ENCODE results near the gene SOST. TPM values are rescaled to one million over a fixed set of nuclear protein-coding genes. Genes with fewer than 3 reads are reported as not detected.

The SOST gene
- total RNA-seq, 4 donors from 2014 or later: not detected

GRCh38 chr17:43720311-43721060 is 38.1 kb downstream of the SOST start:
- peak overlapping the region; percentile 24 to 89 (median 62) for H3K4me3 ChIP-seq
- H3K27me3 ChIP-seq: peaks cover 5% of the 10 kb centered on the region
- H3K36me3 ChIP-seq: no peaks in the 10 kb centered on the region
- H3K4me1 ChIP-seq: peaks cover 0 to 5% (median 0%) of the 10 kb centered on the region in 4 donors
- WGBS, 2 donors (ENCODE audit: low coverage in 1 of 2): 0% methylated on average over 3 to 45 of the region's 64 CpGs
- DNase-seq: peak; percentile 84
- no peak for TF ChIP-seq CTCF (IDR thresholded peaks at IDR 0.05)
- TF ChIP-seq POLR2AphosphoS5 (IDR thresholded peaks at IDR 0.05): peak; percentile 69 to 81 (median 78)
- TF ChIP-seq POLR2A (IDR thresholded peaks at IDR 0.05): peak; percentile 70
- TF ChIP-seq EP300 (IDR thresholded peaks at IDR 0.05; ENCODE audit: low read depth): no peak
- in situ Hi-C loops (cut with MboI; ENCODE audit: low pct_ligation_motif_present in 1 of 4, low pct_unique_long_range_greater_than_20kb in 1 of 4, low sequenced_read_pairs in 3 of 4) (no loop called here), intact Hi-C loops (cut with DNase I; ENCODE audit: low total_unique reads) (no loop called here)
- H3K9me3 ChIP-seq: no peaks in the 10 kb centered on the region
- H3K27ac ChIP-seq: peak overlapping the region; percentile 88 to 95 (median 92)

DNA sequence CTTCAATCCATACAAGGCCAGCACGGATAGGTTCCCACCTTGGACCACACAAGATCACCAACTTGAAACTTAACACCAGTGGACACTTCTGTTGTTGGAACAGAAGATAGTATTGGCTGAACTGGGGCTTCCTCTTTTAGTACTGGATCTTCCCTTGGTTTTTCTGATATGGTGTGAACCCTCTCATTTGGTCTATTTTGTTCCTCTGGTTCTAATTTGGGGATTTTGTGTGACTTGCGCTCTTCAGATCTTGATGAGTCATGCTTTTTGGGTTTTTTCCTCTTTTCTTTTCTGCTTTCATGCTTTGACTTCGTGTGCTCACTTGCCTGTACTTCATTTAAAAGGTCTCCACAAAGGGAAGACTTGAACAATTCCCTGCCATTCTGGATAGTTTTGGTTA is 39.0 kb downstream of the SOST start:
- H3K4me3 ChIP-seq: no peak overlapping the region
- in situ Hi-C loops (cut with MboI; ENCODE audit: low pct_ligation_motif_present in 1 of 4, low pct_unique_long_range_greater_than_20kb in 1 of 4, low sequenced_read_pairs in 3 of 4): no loop called here
- peaks cover 14% of the 10 kb centered on the region for H3K27me3 ChIP-seq
- WGBS, 2 donors (ENCODE audit: low coverage in 1 of 2): 68 to 100% methylated on average over 3 of the region's 3 CpGs
- H3K9me3 ChIP-seq: no peaks in the 10 kb centered on the region
- H3K27ac ChIP-seq: peak overlapping the region in 2 of 4 donors; percentile 88 to 95
- H3K4me1 ChIP-seq: peaks cover 0 to 5% (median 0%) of the 10 kb centered on the region in 4 donors
- no peak for TF ChIP-seq EP300 (IDR thresholded peaks at IDR 0.05; ENCODE audit: low read depth)
- TF ChIP-seq POLR2AphosphoS5 (IDR thresholded peaks at IDR 0.05): no peak
- no peak for TF ChIP-seq POLR2A (IDR thresholded peaks at IDR 0.05)
- TF ChIP-seq CTCF (IDR thresholded peaks at IDR 0.05): no peak
- DNase-seq: no peak
- intact Hi-C loops (cut with DNase I; ENCODE audit: low total_unique reads): no loop called here
- no peaks in the 10 kb centered on the region for H3K36me3 ChIP-seq

GRCh38 chr17:43718544-43718943 is 40.0 kb downstream of the SOST start:
- H3K4me1 ChIP-seq: peaks cover 0 to 10% (median 5%) of the 10 kb centered on the region in 4 donors
- DNase-seq: no peak
- H3K9me3 ChIP-seq: no peaks in the 10 kb centered on the region
- WGBS, 2 donors (ENCODE audit: low coverage in 1 of 2): 70% methylated on average over 5 of the region's 5 CpGs; no CpG with 5 or more reads in 1 of the 2 donors
- intact Hi-C loops (cut with DNase I; ENCODE audit: low total_unique reads): no loop called here
- H3K27ac ChIP-seq: no peak overlapping the region
- H3K27me3 ChIP-seq: peaks cover 24% of the 10 kb centered on the region
- H3K36me3 ChIP-seq: no peaks in the 10 kb centered on the region
- in situ Hi-C loops (cut with MboI; ENCODE audit: low pct_ligation_motif_present in 1 of 4, low pct_unique_long_range_greater_than_20kb in 1 of 4, low sequenced_read_pairs in 3 of 4): no loop called here
- no peak overlapping the region for H3K4me3 ChIP-seq
- no peak for TF ChIP-seq POLR2AphosphoS5 (IDR thresholded peaks at IDR 0.05)
- no peak for TF ChIP-seq CTCF (IDR thresholded peaks at IDR 0.05)
- no peak for TF ChIP-seq POLR2A (IDR thresholded peaks at IDR 0.05)
- no peak for TF ChIP-seq EP300 (IDR thresholded peaks at IDR 0.05; ENCODE audit: low read depth)

DNA sequence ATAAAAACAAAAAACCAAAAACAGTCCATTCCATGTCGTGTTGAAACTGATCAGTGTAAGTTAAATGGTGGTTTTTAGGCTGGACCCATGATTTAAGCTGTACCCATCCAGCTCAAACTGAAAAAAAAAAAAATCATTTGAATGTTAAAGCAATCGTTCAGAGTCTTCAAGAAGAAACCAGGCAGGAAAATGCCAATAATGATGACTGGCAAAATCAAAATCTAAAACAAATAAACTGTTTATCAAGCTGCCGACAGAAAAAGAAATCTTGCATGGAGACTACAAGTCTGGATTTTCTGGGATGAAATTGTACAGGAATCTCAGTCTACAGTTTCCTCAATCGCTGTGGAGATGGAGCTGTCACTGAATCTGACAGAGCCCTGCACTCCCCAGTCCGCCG is 40.7 kb downstream of the SOST start:
- peaks cover 0 to 13% (median 9%) of the 10 kb centered on the region in 4 donors for H3K4me1 ChIP-seq
- H3K27me3 ChIP-seq: peaks cover 28% of the 10 kb centered on the region
- WGBS, 2 donors (ENCODE audit: low coverage in 1 of 2): 63 to 65% methylated on average over 5 to 6 of the region's 6 CpGs
- H3K27ac ChIP-seq: no peak overlapping the region
- no peak for TF ChIP-seq POLR2A (IDR thresholded peaks at IDR 0.05)
- TF ChIP-seq EP300 (IDR thresholded peaks at IDR 0.05; ENCODE audit: low read depth): no peak
- no peak for TF ChIP-seq POLR2AphosphoS5 (IDR thresholded peaks at IDR 0.05)
- TF ChIP-seq CTCF (IDR thresholded peaks at IDR 0.05): no peak
- no peak overlapping the region for H3K4me3 ChIP-seq
- H3K36me3 ChIP-seq: no peaks in the 10 kb centered on the region
- DNase-seq: no peak
- in situ Hi-C loops (cut with MboI; ENCODE audit: low pct_ligation_motif_present in 1 of 4, low pct_unique_long_range_greater_than_20kb in 1 of 4, low sequenced_read_pairs in 3 of 4) (no loop called here), intact Hi-C loops (cut with DNase I; ENCODE audit: low total_unique reads) (no loop called here)
- no peaks in the 10 kb centered on the region for H3K9me3 ChIP-seq
